RWPE2 (cell line): ENCODE results near the gene RPS3.

Source experiments
- ATAC-seq: fragments of 200-7000 bp; cut with Tn5 transposase; 3 replicates; pipeline ENCODE4 v1.9.1; 2021; ENCODE audit warnings: low read depth
- DNase-seq: peaks from one replicate; pipeline ENCODE4 v3.0.0-alpha.2; 2020; ENCODE audit warnings: low spot score
- H3K27ac ChIP-seq: fragments of 450-650 bp; 2 replicates; pipeline ENCODE4 v1.5.1; 2017; ENCODE audit warnings: mild to moderate bottlenecking; ENCODE audit not compliant: poor library complexity, severe bottlenecking
- H3K27me3 ChIP-seq: fragments of 250-450 bp; sonication (Bioruptor Pico); 2 replicates; pipeline ENCODE4 v1.5.1; 2021; ENCODE audit warnings: mild to moderate bottlenecking, moderate library complexity; ENCODE audit not compliant: insufficient read depth, poor library complexity, severe bottlenecking
- H3K36me3 ChIP-seq: fragments of 250-450 bp; sonication (Bioruptor Pico); 2 replicates; pipeline ENCODE4 v1.5.1; 2020; ENCODE audit warnings: low read depth, mild to moderate bottlenecking, moderate library complexity
- H3K4me1 ChIP-seq: fragments of 250-450 bp; sonication (Bioruptor Pico); 2 replicates; pipeline ENCODE4 v1.5.1; 2021; ENCODE audit warnings: mild to moderate bottlenecking, moderate library complexity; ENCODE audit not compliant: insufficient read depth, poor library complexity, severe bottlenecking
- H3K4me3 ChIP-seq: fragments of 250-450 bp; sonication (Bioruptor Pico); 2 replicates; pipeline ENCODE4 v1.5.1; 2021; ENCODE audit warnings: mild to moderate bottlenecking, moderate library complexity; ENCODE audit not compliant: severe bottlenecking
- H3K9me3 ChIP-seq: fragments of 250-450 bp; sonication (Bioruptor Pico); 2 replicates; pipeline ENCODE4 v1.5.1; 2021; ENCODE audit warnings: mild to moderate bottlenecking, moderate library complexity; ENCODE audit not compliant: severe bottlenecking
- TF ChIP-seq, protein P1 (sequence below): fragments of 450-650 bp; IDR thresholded peaks from one replicate; pipeline ENCODE4 v1.5.1; 2017; ENCODE audit warnings: mild to moderate bottlenecking, moderate library complexity; ENCODE audit not compliant: poor library complexity, severe bottlenecking

Gene RPS3

DNA sequence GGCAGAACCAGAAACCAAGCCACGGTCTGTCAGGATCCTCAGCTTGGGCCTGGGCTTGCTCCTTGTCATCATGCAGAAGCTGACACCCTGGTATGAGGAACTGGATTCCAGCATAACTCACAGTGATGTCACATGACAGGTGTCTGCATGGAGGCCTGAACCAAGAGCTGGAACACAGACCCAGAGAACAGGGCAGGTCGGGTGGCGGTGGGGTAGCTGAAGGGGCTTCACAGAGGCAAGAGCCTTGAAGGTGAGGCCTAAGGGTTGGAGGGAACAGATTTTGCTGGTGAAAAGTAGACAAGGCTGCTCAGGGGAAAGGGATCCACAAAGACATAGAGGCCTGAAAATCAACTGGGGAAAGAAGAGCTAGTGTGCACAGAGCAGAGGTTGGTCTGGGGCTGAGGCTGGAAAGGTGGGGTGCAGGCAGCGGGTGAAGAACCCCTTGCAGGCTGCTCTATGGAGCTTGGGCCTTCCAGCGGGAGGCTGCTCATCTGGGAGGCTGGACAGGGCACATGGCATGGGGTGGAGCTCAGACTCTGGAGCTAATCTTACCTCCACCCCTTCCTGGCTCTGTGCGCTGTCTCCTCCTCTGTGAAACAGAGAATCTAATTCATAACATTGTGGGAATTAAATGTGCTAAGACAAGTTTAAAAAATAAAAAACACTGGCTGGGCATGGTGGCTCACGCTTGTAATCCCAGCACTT is 18.4 kb upstream of the RPS3 start:
- Histone ChIP-seq H3K27me3 (no peaks in the 10 kb centered on the region), H3K4me3 (no peak overlapping the region), H3K4me1 (no peaks in the 10 kb centered on the region), H3K9me3 (no peaks in the 10 kb centered on the region), H3K36me3 (no peaks in the 10 kb centered on the region), H3K27ac (no peak overlapping the region)
- ATAC-seq (0 out of 3 replicates have a peak, but pooled peaks have one; percentile 23), DNase-seq (no peak)
- TF ChIP-seq, protein P1, sequence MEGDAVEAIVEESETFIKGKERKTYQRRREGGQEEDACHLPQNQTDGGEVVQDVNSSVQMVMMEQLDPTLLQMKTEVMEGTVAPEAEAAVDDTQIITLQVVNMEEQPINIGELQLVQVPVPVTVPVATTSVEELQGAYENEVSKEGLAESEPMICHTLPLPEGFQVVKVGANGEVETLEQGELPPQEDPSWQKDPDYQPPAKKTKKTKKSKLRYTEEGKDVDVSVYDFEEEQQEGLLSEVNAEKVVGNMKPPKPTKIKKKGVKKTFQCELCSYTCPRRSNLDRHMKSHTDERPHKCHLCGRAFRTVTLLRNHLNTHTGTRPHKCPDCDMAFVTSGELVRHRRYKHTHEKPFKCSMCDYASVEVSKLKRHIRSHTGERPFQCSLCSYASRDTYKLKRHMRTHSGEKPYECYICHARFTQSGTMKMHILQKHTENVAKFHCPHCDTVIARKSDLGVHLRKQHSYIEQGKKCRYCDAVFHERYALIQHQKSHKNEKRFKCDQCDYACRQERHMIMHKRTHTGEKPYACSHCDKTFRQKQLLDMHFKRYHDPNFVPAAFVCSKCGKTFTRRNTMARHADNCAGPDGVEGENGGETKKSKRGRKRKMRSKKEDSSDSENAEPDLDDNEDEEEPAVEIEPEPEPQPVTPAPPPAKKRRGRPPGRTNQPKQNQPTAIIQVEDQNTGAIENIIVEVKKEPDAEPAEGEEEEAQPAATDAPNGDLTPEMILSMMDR = no peak

DNA sequence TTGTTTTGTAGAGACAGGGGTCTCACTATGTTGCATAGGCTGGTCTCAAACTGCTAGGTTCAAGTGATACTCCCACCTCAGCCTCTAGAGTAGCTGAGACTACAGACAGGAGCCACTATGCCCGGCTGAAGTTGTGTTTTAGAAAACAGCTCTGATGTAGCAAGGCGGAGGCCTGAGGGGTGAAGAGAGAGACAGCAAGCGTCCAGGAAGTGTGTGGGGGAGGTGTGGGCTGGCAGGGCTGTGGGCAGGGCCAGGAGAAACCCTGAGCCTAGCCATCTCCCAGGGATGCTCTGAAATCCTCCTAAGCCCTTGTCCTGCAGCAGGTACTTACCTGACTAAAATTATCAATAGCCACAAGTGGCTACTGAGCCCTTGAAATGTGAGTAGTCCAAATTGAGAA is 16.1 kb upstream of the RPS3 start:
- ATAC-seq (no peak), DNase-seq (no peak)
- TF ChIP-seq, protein P1 = no peak
- H3K36me3 ChIP-seq = no peaks in the 10 kb centered on the region
- no peaks in the 10 kb centered on the region for H3K27me3 ChIP-seq
- no peak overlapping the region for H3K27ac ChIP-seq
- no peak overlapping the region for H3K4me3 ChIP-seq
- peaks cover 2% of the 10 kb centered on the region for H3K4me1 ChIP-seq
- H3K9me3 ChIP-seq = no peaks in the 10 kb centered on the region

DNA sequence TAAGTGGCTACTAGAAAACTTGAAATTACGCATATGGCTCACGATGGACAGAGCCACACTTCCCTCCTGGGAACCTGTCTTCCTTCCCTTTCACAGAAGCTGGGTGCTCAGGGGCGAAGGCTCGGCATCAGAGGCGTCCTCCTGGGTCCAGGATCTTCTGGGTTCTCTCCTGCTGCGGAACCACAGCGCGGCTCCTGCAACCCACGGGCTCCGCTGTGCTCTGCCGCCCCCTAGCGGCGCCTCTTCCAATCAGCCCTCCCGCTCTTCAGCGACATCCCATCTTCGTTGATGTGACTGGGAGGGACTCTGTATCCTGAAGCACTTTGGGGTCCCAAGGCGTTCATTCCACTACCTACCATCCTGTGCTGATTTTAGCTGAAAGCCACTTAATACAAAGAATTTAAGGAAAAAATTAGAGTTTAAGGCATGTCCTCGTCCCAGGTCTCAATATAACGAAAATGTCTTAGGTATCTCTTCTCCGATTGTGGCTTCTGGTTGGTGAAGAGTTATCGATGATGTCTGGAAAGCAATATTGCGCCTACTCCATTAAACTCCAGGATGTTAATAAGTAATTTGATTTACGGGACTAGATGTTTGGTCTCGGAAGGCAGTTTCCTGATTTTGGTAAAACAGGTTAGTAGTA is 14.8 kb upstream of the RPS3 start:
- no peak for DNase-seq
- H3K4me1 ChIP-seq = peaks cover 6% of the 10 kb centered on the region
- H3K27ac ChIP-seq = no peak overlapping the region
- no peaks in the 10 kb centered on the region for H3K9me3 ChIP-seq
- H3K4me3 ChIP-seq = no peak overlapping the region
- TF ChIP-seq, protein P1 = peak; percentile 97
- no peaks in the 10 kb centered on the region for H3K36me3 ChIP-seq
- peak; percentile 73 for ATAC-seq
- no peaks in the 10 kb centered on the region for H3K27me3 ChIP-seq

DNA sequence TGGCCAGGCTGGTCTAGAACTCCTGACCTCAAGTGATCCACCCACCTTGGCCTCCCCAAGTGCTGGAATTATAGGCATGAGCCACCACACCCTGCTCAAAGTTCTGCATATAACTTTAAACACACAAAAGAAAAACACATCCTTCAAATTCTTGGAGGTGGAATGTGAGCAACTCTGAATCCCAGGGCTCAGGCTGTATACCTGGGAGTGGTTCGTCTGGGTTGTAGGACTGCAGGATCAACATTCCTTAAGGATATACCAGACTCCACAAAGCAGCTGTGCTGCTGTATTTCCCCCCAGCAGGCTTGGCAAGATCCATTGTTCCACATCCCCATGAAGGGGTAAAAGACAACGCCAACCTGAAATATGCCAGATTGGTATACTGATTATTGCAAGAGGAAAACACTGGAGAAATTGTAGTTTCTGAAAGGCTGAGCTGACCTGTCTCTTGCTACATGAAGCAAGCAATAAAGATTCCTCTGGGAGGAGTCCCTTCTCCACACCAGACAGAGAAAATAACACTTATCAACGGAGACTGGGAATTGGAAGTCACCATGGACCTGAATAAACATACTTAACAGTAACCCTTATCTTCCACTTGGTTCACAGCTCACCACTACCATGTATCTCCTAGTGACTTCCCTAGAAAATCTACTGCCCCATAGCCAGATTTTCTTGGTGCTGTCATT is 12.2 kb upstream of the RPS3 start:
- ATAC-seq = peak; percentile 66
- DNase-seq = no peak
- Histone ChIP-seq H3K27me3 (no peaks in the 10 kb centered on the region), H3K9me3 (no peaks in the 10 kb centered on the region), H3K4me1 (peaks cover 8% of the 10 kb centered on the region), H3K4me3 (no peak overlapping the region), H3K36me3 (no peaks in the 10 kb centered on the region), H3K27ac (no peak overlapping the region)
- TF ChIP-seq, protein P1 = no peak
